GM19395 (cell line): ENCODE results near the gene FBXO33.

Experiments used
- ATAC-seq: cut with Tn5 transposase; IDR thresholded peaks from one replicate; pipeline ENCODE4 v1.9.1; 2021; ENCODE audit warnings: mild to moderate bottlenecking, moderate library complexity; ENCODE audit not compliant: unreplicated experiment

The FBXO33 gene

GRCh38 chr14:39432179-39432618 lies at the start of gene FBXO33:
Gene FBXO33, minus strand, starts transcription at chr14:39432433. Its CDS starts 271 bp downstream, at chr14:39432162.
- ATAC-seq, result peak; percentile 85

DNA sequence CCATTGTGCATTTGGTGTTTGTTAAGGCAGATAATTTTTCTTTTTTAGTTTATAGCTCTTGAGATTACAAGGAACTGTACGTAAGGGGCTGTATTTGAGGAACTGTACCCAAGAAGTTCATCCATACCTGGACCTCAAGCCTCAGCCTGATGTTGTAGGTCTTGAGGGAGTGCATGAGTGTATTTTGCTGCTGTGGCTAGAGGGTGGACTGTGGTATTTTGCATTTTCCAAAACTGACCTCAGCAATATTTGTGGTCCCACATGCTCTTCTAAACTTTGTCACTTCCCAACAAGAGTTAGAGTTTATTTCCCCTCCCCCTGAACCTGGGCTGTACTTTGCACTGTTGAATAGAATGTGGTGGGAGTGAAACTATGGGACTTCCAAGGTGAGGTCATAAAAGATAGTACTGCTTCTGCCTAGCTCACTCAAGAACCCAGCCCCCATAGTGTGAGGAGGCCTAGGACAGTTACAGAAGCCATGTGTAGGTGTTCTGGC lies 42.2 kb upstream of the FBXO33 start:
- peak; percentile 82 for ATAC-seq

DNA sequence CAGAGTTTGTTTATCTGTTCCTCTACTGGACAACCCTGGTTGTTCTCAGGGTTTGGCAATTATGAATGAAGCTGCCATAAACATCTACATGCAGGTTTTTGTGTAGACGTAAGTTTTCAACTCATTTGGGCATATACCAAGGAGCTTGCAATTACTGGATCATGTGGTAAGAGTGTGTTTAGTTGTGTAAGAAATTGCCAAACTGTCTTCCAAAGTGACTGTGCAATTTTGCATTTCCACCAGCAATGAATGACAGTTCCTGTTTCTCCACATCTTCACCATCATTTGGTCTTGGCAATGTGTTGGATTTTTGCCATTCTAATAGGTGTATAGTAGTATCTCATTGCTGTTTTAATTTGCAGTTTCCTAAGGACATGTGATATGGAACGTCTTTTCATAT lies 39.8 kb upstream of the FBXO33 start:
- no peak for ATAC-seq

DNA sequence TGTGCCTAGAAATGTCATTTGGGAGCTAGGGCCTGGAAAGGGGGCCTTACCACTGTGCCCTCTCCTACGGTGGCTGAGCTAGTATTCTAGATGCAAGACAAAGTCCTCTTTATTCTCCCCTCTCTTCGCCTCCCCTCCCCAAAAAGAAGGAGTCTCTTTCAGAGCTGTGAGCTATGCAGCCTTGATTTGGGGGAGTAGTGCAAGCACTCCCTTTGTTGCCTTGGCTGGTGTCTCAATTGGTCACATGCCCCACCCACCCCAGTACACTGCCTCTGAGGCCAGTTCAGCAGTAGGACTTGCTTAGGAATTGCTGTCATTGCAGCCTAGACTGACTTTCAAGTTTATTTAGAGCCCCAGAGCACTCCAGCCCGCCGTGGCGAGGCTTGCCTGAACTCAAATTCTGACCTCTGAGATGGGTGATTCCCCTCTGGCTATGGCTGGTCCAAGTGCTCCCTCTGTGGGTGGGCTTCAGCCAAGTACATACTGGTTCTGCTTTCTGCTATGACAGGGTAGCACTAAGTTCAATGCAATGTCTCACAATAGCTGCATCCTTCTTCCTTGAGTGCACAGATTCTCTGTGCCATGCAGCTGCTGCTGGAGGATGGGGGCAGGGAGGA lies 37.0 kb upstream of the FBXO33 start:
- peak; percentile 98 for ATAC-seq

DNA sequence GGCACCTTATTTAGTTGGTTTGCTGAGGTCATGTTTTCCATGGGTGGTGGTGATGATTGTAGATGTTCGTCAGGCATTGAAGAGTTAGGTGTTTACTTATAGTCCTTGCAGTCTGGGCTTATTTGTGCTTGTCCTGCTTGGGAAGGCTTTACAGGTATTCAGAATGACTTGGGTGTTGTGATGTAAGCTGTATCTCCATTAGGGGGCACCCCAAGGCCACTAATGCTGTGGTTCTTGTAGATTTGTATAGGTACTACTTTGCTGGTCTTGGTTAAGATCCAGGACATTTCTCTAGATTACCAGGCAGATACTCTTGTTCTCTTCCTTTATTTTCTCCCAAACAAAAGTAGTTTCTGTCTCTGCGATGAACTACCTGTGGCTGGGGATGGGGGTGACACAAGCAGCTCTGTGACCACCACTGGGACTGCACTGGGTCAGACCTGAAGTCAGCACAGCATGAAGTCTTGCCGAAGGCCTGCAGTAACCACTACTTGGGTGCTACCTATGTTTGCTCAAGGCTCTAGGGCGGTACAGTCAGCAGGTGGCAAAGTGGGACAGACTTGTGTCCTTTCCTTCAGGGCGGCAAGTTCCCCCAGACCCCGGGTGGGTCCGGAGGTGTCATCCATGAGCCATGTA lies 35.8 kb upstream of the FBXO33 start:
- peak; percentile 52 for ATAC-seq

GRCh38 chr14:39459795-39460478 lies 27.7 kb upstream of the FBXO33 start:
- ATAC-seq, result no peak

DNA sequence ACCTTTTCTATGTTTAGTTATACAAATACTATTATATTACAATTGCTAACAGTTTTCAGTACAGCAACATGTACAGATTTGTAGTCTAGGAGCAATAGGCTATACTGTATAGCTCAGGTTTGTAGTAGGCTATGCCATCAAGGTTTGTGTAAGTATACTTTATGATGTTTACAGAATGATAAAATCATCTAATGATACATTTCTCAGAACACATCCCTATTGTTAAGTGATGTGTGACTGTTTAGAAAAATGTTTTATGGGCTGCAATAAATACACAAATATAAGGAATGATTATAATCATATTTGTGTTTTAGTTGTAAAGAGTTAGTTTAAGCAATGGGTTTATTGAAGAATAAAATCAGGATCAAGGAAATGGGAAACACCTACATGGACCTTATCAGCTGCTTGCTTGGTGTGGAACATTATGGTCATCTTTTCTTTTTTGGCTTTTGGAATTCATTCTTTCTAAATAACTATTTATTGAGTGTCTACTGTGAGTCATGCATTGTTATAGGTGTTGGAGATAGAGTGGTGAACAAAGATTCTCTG lies 24.5 kb upstream of the FBXO33 start:
- no peak for ATAC-seq

DNA sequence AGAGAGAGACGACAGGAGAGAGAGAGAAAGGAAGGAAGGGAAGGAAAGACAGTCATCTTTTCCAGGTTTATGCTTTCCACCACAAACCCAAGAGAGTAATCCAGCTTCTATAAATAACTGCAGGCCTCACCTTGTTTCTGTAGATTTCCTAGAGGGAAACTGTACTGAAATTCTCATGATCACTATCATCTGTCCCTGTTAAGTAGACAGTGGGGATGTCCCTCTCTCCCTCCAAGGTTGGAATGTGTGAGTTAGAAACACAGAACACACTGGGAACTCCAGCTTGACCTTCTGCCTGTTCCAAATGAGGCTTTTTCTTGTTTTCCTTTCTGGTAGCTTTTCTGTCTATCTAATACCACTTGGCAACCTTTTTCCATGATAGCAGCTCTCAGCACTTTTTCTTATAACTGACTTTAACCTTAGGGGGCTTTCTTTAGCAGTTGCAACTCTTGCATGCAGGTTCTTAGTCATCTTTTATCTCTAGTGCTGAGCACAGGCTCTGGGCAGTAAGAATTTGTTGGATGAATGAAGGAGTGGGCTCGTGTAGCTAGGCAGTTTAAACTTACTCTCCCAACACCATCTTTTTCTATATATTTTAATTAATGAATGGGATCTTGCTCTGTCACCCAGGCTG lies 22.8 kb upstream of the FBXO33 start:
- ATAC-seq, result no peak

GRCh38 chr14:39452680-39453079 lies 20.4 kb upstream of the FBXO33 start:
- no peak for ATAC-seq

GRCh38 chr14:39451811-39452210 lies 19.6 kb upstream of the FBXO33 start:
- peak; percentile 62 for ATAC-seq

DNA sequence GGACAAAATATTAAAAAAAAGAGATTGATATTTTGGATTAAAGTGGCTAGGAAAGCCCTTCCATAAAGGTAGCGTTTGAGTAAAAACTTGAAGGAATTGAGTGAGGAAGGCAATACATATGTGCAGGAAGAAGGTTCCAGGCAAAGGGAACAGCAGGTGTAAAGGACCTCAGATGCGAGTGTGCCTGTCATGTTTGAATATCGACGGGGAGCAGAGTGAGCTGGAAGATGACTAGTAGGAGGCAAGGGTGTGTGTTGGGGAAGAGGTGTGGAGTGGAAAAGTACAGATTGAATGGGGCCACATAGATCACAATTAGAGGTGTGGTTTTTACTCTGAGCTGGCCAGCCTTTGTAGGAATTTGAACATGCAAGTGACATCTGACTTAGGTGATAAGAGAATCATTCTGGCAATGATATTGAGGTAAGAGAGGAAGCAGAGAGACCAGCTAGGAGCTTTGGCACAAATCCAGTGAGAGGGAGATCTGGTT lies 15.0 kb upstream of the FBXO33 start:
- ATAC-seq, result no peak

DNA sequence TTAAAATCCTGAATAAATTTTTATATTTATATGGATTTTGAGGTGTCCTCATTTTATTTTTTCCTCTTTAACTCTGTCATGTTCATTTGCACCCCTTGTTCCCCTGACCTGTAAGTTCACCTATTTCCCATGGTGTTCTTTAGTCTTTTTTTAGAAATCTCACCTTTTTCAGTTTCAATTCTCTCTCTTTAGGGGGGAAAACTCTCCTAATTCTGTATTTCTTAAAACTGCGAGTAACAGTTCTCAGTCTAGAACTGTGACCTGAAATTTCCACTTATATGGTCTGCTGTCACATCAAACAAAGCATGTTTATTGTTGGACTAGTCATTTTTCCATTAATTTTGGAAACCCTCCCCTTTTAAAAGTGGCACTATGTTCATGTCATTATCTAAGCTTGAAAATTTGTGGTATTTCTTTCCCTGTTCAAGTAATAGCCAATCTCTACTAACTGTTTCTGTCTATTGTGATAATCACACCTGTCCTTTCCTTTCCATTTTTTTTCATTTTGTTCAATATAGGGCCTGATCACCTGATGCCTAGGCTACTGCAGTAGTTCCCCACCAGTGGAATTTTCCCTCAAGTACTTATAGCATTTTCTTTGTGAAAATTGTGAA lies 14.0 kb upstream of the FBXO33 start:
- ATAC-seq, result peak; percentile 67

- ATAC-seq, result no peak
Observed at GRCh38 chr14:39442293-39442692, 10.1 kb upstream of the FBXO33 start.

DNA sequence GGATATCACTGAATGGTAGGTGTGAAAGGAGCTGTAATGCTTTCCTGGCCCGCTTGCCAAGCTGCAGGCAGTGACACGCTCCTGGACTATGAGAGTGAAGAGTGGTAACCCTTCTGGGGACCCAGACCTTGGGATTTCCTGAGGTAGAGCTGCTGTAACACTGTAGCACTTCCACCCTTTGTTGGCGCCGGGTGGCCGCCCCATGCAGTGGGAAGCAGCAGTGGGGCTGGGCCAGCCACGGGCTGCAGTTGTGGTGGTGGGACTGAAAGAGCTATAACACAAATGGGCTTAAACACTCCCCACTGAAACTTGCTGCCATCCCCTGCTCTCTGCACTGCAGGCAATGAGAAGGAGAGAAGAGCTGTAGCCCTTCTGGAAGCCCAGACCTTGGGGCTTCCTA lies 9.6 kb upstream of the FBXO33 start:
- ATAC-seq, result no peak

- ATAC-seq, result no peak
Observed at GRCh38 chr14:39440975-39441374, 8.7 kb upstream of the FBXO33 start.

GRCh38 chr14:39435241-39435640 lies 3.0 kb upstream of the FBXO33 start:
- ATAC-seq, result no peak

GRCh38 chr14:39434401-39434800 lies 2.2 kb upstream of the FBXO33 start:
- no peak for ATAC-seq

DNA sequence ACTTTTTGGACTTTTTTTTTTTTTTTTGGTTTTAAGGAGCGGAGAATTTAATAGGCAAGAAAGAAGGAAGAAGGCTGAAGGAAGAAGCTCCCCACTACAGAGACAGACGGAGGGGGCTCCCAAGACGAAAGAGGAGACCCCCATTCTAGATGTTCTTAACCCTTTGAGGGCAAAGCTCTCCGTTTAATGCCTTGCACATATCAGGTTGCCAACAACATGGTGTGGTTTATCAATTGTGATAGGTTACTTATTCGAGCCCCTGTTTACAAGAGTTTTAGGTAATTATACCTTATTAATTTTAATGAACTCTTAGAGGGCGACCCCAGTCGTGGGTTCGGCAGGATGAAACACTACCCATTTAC lies 1.2 kb upstream of the FBXO33 start:
- no peak for ATAC-seq

- peak; percentile 67 for ATAC-seq
Observed at GRCh38 chr14:39432619-39433451, 602 bp upstream of the FBXO33 start.
